Measurements from ENCODE around the gene ELMO1. TPM values are rescaled to one million over a fixed set of nuclear protein-coding genes. Genes with fewer than 3 reads are reported as not detected.

ELMO1 gene
- total and polyA plus RNA-seq, 2 of the 13 experiments (the other 11 are each of a cell fraction or from before 2014, with no cell fraction given) = 0.11 to 0.17 TPM

GRCh38 chr7:37369906-37370305, 78.8 kb downstream of the ELMO1 start:
- no peak overlapping the region for H3K4me3 ChIP-seq (replicated peaks in 1 of 3; ENCODE audit: insufficient read depth in 1 of 3, low read depth in 2 of 3, low read length in 3 of 3)
- H3K36me3 ChIP-seq (replicated peaks in 1 of 2; ENCODE audit: control insufficient read depth in 1 of 2, insufficient read depth in 2 of 2, low read length in 2 of 2) = no peaks in the 10 kb centered on the region
- H3K4me1 ChIP-seq (ENCODE audit: insufficient read depth, low read length) = no peaks in the 10 kb centered on the region
- no peaks in the 10 kb centered on the region for H4K20me1 ChIP-seq (ENCODE audit: insufficient read depth, low read length)
- TF ChIP-seq ZNF274 (CRISPR knock-in tag; IDR thresholded peaks at IDR 0.05) = no peak
- TF ChIP-seq ZNF576 (CRISPR knock-in tag; IDR thresholded peaks at IDR 0.05) = no peak
- no peak for TF ChIP-seq THYN1 (CRISPR knock-in tag; IDR thresholded peaks at IDR 0.05; ENCODE audit: borderline replicate concordance, low read depth)
- no peak for TF ChIP-seq MED1 (CRISPR knock-in tag; IDR thresholded peaks at IDR 0.05)
- TF ChIP-seq NRL (CRISPR knock-in tag; IDR thresholded peaks at IDR 0.05; ENCODE audit: borderline replicate concordance) = no peak
- WGBS (ENCODE audit: low lambda C conversion rate) = 28% methylated on average over 4 of the region's 4 CpGs
- no peak overlapping the region for H3K9ac ChIP-seq (ENCODE audit: insufficient read depth, low read depth, low read length)
- intact Hi-C loops (cut with micrococcal nuclease; ENCODE audit: unreplicated experiment) (no loop called here), in situ Hi-C loops (cut with HindIII; ENCODE audit: extremely low pct_ligation_motif_present, low pct_unique_long_range_greater_than_20kb) (no loop called here)
- H3K9me3 ChIP-seq (ENCODE audit: low read length) = no peaks in the 10 kb centered on the region
- no peak for ATAC-seq
- DNase-seq (ENCODE audit: low spot score) = no peak
- no peaks in the 10 kb centered on the region for H3K79me2 ChIP-seq (ENCODE audit: insufficient read depth, low read length)
- CTCF ChIA-PET (ENCODE audit: low intra/inter-chr PET ratio, low total read pairs) = no interaction called here
- H3K27me3 ChIP-seq (ENCODE audit: control insufficient read depth in 1 of 2, insufficient read depth in 2 of 2, low read length in 2 of 2) = no peaks in the 10 kb centered on the region
- H3K4me2 ChIP-seq (ENCODE audit: low read depth, low read length) = no peak overlapping the region
- no peak for FAIRE-seq
- H3K27ac ChIP-seq (ENCODE audit: extremely low read length, insufficient read depth, low read length) = no peak overlapping the region
- no peak overlapping the region for H2AFZ ChIP-seq (ENCODE audit: low read length)
- POLR2A ChIA-PET = no interaction called here
- BruUV-seq (replicated peaks) = no TSS peak

- in situ Hi-C loops (cut with HindIII; ENCODE audit: extremely low pct_ligation_motif_present, low pct_unique_long_range_greater_than_20kb) = no loop called here
Measured at GRCh38 chr7:37368540-37368939, 80.1 kb downstream of the ELMO1 start.

More at GRCh38 chr7:37368540-37368939, 80.1 kb downstream of the ELMO1 start:
- no TSS peak for BruUV-seq (replicated peaks)
- WGBS (ENCODE audit: low lambda C conversion rate) = 0% methylated on average over 1 of the region's 1 CpG
- no peaks in the 10 kb centered on the region for H3K36me3 ChIP-seq (replicated peaks in 1 of 2; ENCODE audit: control insufficient read depth in 1 of 2, insufficient read depth in 2 of 2, low read length in 2 of 2)
- ChIA-PET CTCF (ENCODE audit: low intra/inter-chr PET ratio, low total read pairs) (no interaction called here), POLR2A (no interaction called here)
- FAIRE-seq (no peak), DNase-seq (ENCODE audit: low spot score) (no peak), ATAC-seq (no peak)
- H3K27me3 ChIP-seq (ENCODE audit: control insufficient read depth in 1 of 2, insufficient read depth in 2 of 2, low read length in 2 of 2) = no peaks in the 10 kb centered on the region
- no peaks in the 10 kb centered on the region for H3K4me1 ChIP-seq (ENCODE audit: insufficient read depth, low read length)
- no peaks in the 10 kb centered on the region for H3K79me2 ChIP-seq (ENCODE audit: insufficient read depth, low read length)
- H3K9ac ChIP-seq (ENCODE audit: insufficient read depth, low read depth, low read length) = no peak overlapping the region
- no peak overlapping the region for H2AFZ ChIP-seq (ENCODE audit: low read length)
- H4K20me1 ChIP-seq (ENCODE audit: insufficient read depth, low read length) = no peaks in the 10 kb centered on the region
- TF ChIP-seq SIN3A (IDR thresholded peaks at IDR 0.05; ENCODE audit: borderline replicate concordance, low read depth, low read length) = no peak
- TF ChIP-seq MZF1 (CRISPR knock-in tag; IDR thresholded peaks at IDR 0.05; ENCODE audit: borderline replicate concordance) = no peak
- no peak for TF ChIP-seq ZSCAN29 (CRISPR knock-in tag; conservative IDR thresholded peaks at IDR 0.05)
- no peak for TF ChIP-seq SCMH1 (CRISPR knock-in tag; IDR thresholded peaks at IDR 0.05; ENCODE audit: borderline replicate concordance)
- no peak for TF ChIP-seq MLLT10 (CRISPR knock-in tag; IDR thresholded peaks at IDR 0.05)
- no peak for TF ChIP-seq CERS6 (CRISPR knock-in tag; IDR thresholded peaks at IDR 0.05)
- no peak for TF ChIP-seq ZNF740 (CRISPR knock-in tag; IDR thresholded peaks at IDR 0.05)
- TF ChIP-seq KMT2A (CRISPR knock-in tag; IDR thresholded peaks at IDR 0.05) = no peak
- TF ChIP-seq NCOA5 (CRISPR knock-in tag; IDR thresholded peaks at IDR 0.05) = no peak
- TF ChIP-seq ZNF136 (CRISPR knock-in tag; IDR thresholded peaks at IDR 0.05; ENCODE audit: low read depth) = no peak
- no peak for TF ChIP-seq ZNF546 (CRISPR knock-in tag; conservative IDR thresholded peaks at IDR 0.05)
- TF ChIP-seq DPF2 (CRISPR knock-in tag; IDR thresholded peaks at IDR 0.05; ENCODE audit: borderline replicate concordance, low read depth) = no peak
- no peak for TF ChIP-seq ZNF143 (CRISPR knock-in tag; IDR thresholded peaks at IDR 0.05)
- no peak for TF ChIP-seq RNF2 (conservative IDR thresholded peaks at IDR 0.05; ENCODE audit: low read depth)
- TF ChIP-seq ZBTB7A (CRISPR knock-in tag; IDR thresholded peaks at IDR 0.05) = no peak
- no peak overlapping the region for H3K4me2 ChIP-seq (ENCODE audit: low read depth, low read length)
- no peak overlapping the region for H3K4me3 ChIP-seq (replicated peaks in 1 of 3; ENCODE audit: insufficient read depth in 1 of 3, low read depth in 2 of 3, low read length in 3 of 3)
- no peaks in the 10 kb centered on the region for H3K9me3 ChIP-seq (ENCODE audit: low read length)
- intact Hi-C loops (cut with micrococcal nuclease; ENCODE audit: unreplicated experiment) = no loop called here
- H3K27ac ChIP-seq (ENCODE audit: extremely low read length, insufficient read depth, low read length) = no peak overlapping the region

All from HepG2 (cell line).